MCF 10A (cell line): ENCODE measurements around the gene GRIA1. TPM values are rescaled to one million over a fixed set of nuclear protein-coding genes. Genes with fewer than 3 reads are reported as not detected.
"Not testable (repeated sequence)": the region's sequence is repeated elsewhere in the genome, so short reads cannot be mapped to it uniquely, and the experiment has no call there.

Experiments
- BruUV-seq: library from RNA; stranded (reverse); fragments of 400-500 nt; replicated peaks from 2 replicates; lab custom pipeline; 2021; lab: Mats Ljungman, UMichigan
- CTCF ChIA-PET: fragments of 300-600 bp; sonication (Branson Sonifier 250); formaldehyde crosslinking; extraction: SDS; loops from one replicate; lab custom pipeline; 2021; ENCODE audit warnings: antibody characterized with exemption, inconsistent platforms; lab: Yijun Ruan, JAX
- POLR2A ChIA-PET: fragments of 300-600, 350-650 bp; sonication (Branson Sonifier 250); formaldehyde crosslinking; extraction: SDS; loops from one replicate; lab custom pipeline; 2020; ENCODE audit warnings: antibody characterized with exemption, inconsistent platforms; lab: Yijun Ruan, JAX
- DNase-seq: peaks from one replicate; pipeline ENCODE4 v3.0.0-alpha.2; 2018; ENCODE audit not compliant: unreplicated experiment
- H3K27ac Mint-ChIP-seq: one replicate; pipeline ENCODE4 v1.8.0; 2022; ENCODE audit warnings: mild to moderate bottlenecking, low read depth, mixed read lengths; ENCODE audit not compliant: unreplicated experiment
- H3K27me3 Mint-ChIP-seq: one replicate; pipeline ENCODE4 v1.8.0; 2022; ENCODE audit warnings: mixed read lengths; ENCODE audit not compliant: insufficient read depth, unreplicated experiment
- H3K36me3 Mint-ChIP-seq: one replicate; pipeline ENCODE4 v1.8.0; 2022; ENCODE audit warnings: mild to moderate bottlenecking, moderate library complexity, mixed read lengths; ENCODE audit not compliant: insufficient read depth, unreplicated experiment
- H3K4me1 Mint-ChIP-seq: one replicate; pipeline ENCODE4 v1.8.0; 2022; ENCODE audit warnings: mixed read lengths; ENCODE audit not compliant: insufficient read depth, unreplicated experiment
- H3K4me3 Mint-ChIP-seq: one replicate; pipeline ENCODE4 v1.8.0; 2022; ENCODE audit warnings: mild to moderate bottlenecking, moderate library complexity, mixed read lengths; ENCODE audit not compliant: unreplicated experiment
- H3K9me3 Mint-ChIP-seq: one replicate; pipeline ENCODE4 v1.8.0; 2022; ENCODE audit warnings: mixed read lengths; ENCODE audit not compliant: unreplicated experiment
- CTCF ChIP-seq: fragments of 200-600 bp; IDR thresholded peaks from one replicate; pipeline ENCODE4 v1.8.0; 2022; ENCODE audit warnings: antibody characterized with exemption, mild to moderate bottlenecking; ENCODE audit not compliant: unreplicated experiment
- intact Hi-C: fragments of 100-400 bp; cut with micrococcal nuclease; formaldehyde crosslinking; loops from 2 replicates; pipeline ENCODE4 v1.14.1; 2022
- total RNA-seq: library from RNA; stranded (reverse); gene quantifications from 2 replicates; pipeline ENCODE4 v1.2.3, GENCODE V29; 2022

GRIA1 gene
- total RNA-seq, 1 experiment from 2014 or later = not detected

GRCh38 chr5:153717287-153717686 lies 226.8 kb downstream of the GRIA1 start:
- Mint-ChIP-seq H3K27ac (no peak overlapping the region), H3K9me3 (no peaks in the 10 kb centered on the region), H3K36me3 (no peaks in the 10 kb centered on the region), H3K4me3 (no peak overlapping the region), H3K4me1 (no peaks in the 10 kb centered on the region), H3K27me3 (no peaks in the 10 kb centered on the region)
- ChIA-PET CTCF (no interaction called here), POLR2A (no interaction called here)
- intact Hi-C loops = no loop called here
- no peak for DNase-seq
- TF ChIP-seq CTCF = no peak
- no TSS peak for BruUV-seq

- Mint-ChIP-seq H3K36me3 (no peaks in the 10 kb centered on the region), H3K27ac (no peak overlapping the region), H3K4me3 (no peak overlapping the region), H3K27me3 (no peaks in the 10 kb centered on the region), H3K4me1 (no peaks in the 10 kb centered on the region), H3K9me3 (no peaks in the 10 kb centered on the region)
- BruUV-seq = no TSS peak
- no peak for DNase-seq
- CTCF ChIA-PET = interaction anchor here (0.8 kb wide), 1 partner anchor 219 kb away, joined by 3 read pairs; no protein-coding TSS in a partner anchor
- intact Hi-C loops = no loop called here
- no peak for TF ChIP-seq CTCF
- POLR2A ChIA-PET = no interaction called here
Observed at GRCh38 chr5:153718713-153719112, 228.2 kb downstream of the GRIA1 start.

GRCh38 chr5:153719324-153719723 lies 228.9 kb downstream of the GRIA1 start:
- Mint-ChIP-seq H3K4me3 (no peak overlapping the region), H3K9me3 (no peaks in the 10 kb centered on the region), H3K27ac (no peak overlapping the region), H3K36me3 (no peaks in the 10 kb centered on the region), H3K4me1 (no peaks in the 10 kb centered on the region), H3K27me3 (no peaks in the 10 kb centered on the region)
- TF ChIP-seq CTCF = no peak
- CTCF ChIA-PET = interaction anchor here (1.0 kb wide), 1 partner anchor 23 kb away, joined by 3 read pairs; no protein-coding TSS in a partner anchor
- DNase-seq = no peak
- intact Hi-C loops = no loop called here
- POLR2A ChIA-PET = no interaction called here
- no TSS peak for BruUV-seq

- H3K36me3 Mint-ChIP-seq, DNase-seq, POLR2A ChIA-PET, BruUV-seq, H3K4me1 Mint-ChIP-seq, H3K9me3 Mint-ChIP-seq, H3K4me3 Mint-ChIP-seq, intact Hi-C loops, H3K27me3 Mint-ChIP-seq, H3K27ac Mint-ChIP-seq: not testable (repeated sequence)
- CTCF ChIA-PET = interaction anchor here (0.9 kb wide), 1 partner anchor 223 kb away, joined by 3 read pairs; no protein-coding TSS in a partner anchor
Observed at GRCh38 chr5:153723022-153723610, 232.6 kb downstream of the GRIA1 start.
